ENCODE results near the gene ANXA2. TPM values are rescaled to one million over a fixed set of nuclear protein-coding genes. Genes with fewer than 3 reads are reported as not detected.

Gene ANXA2
- total RNA-seq, 1 experiment from 2014 or later, result 1,038 TPM

DNA sequence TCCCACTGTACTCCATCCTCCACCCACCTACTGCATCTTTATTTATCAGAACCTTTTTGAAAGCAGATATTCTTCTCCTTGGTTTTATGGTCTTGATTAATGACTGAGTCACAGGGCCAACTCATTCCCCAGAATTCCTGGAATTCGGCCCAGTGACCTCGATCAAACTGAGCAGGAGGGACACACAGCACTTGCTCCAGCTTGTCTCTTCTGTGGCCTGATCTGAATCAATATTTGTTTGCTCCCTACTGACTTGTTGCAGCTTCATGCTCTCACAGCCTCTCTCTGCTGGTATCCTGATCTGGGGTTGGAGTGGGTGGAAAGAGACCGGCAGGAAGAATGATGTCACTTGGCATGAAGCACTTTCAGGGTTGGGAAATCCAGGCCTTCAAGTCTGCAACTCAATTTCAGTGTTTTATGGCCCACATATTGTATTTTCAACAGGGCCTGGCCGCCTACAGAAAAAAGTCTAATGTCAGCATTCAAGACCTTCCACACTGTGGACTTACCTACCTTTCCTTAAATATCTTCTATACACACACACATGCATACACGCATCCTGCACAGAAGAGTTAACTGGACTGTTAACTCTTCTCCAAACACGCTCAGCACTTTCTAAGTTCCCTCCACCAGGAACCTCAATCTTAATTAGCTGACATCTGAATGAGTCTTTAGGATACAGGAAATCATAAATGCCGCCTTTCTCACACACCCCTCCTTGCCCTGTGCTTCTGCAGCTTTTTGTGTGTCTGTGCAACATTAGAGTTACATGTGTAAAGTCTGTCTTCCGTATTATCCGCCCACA is 4.6 kb downstream of the ANXA2 start:
- ChIA-PET CTCF (interaction anchor here (0.6 kb wide), 1 partner anchor 85 kb away, joined by 6 read pairs; no protein-coding TSS in a partner anchor), POLR2A (ENCODE audit: low non-redundant PET) (interaction anchor here (1.1 kb wide), 1 partner anchor 18 kb away, joined by 3 read pairs; no protein-coding TSS in a partner anchor)
- peak overlapping the region; percentile 94 for H3K27ac ChIP-seq (ENCODE audit: low read depth, low read length, poor library complexity, severe bottlenecking)
- H3K9me3 ChIP-seq (ENCODE audit: low read depth, low read length, poor library complexity, severe bottlenecking), result no peaks in the 10 kb centered on the region
- intact Hi-C loops (cut with micrococcal nuclease; ENCODE audit: unreplicated experiment), result no loop called here
- DNase-seq (ENCODE audit: low spot score), result peak; percentile 93
- H3K4me1 ChIP-seq (ENCODE audit: insufficient read depth, low read length, poor library complexity, severe bottlenecking), result peaks cover 78% of the 10 kb centered on the region
- peaks cover 20% of the 10 kb centered on the region for H3K36me3 ChIP-seq (ENCODE audit: insufficient read depth, low read length, poor library complexity, severe bottlenecking)
- H3K27me3 ChIP-seq (replicated peaks; ENCODE audit: insufficient read depth, low read depth, low read length, poor library complexity), result no peaks in the 10 kb centered on the region
- no peak for TF ChIP-seq CTCF (conservative IDR thresholded peaks at IDR 0.05; ENCODE audit: low read depth, low read length)
- no peak for TF ChIP-seq EZH2 (IDR thresholded peaks at IDR 0.05; ENCODE audit: borderline replicate concordance, low read depth, low read length, poor library complexity, severe bottlenecking)
- no TSS peak for BruUV-seq (replicated peaks)
- peak overlapping the region; percentile 17 for H3K4me3 ChIP-seq (ENCODE audit: low read depth, low read length, poor library complexity, severe bottlenecking)

DNA sequence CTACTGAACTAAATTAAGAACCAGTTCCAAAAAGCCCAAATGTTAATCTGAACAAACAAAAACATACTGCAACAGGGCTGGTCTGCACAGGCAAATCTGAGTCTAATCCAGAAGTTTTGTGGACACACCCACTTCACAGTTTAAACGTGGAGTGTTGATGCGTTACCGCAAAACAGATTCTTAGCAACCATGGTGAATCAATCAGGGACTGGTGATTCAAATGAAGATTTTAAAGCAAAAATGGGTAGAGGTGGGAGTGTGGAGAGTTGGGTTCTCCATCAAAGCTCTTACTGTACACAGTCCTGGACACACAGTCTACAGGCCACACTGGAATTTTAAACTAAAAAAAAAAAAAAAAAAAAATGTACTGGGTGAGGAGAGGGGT is 5.2 kb downstream of the ANXA2 start:
- DNase-seq (ENCODE audit: low spot score), result peak; percentile 76
- no peaks in the 10 kb centered on the region for H3K9me3 ChIP-seq (ENCODE audit: low read depth, low read length, poor library complexity, severe bottlenecking)
- ChIA-PET CTCF (interaction anchor here (0.6 kb wide), 1 partner anchor 86 kb away, joined by 6 read pairs; no protein-coding TSS in a partner anchor), POLR2A (ENCODE audit: low non-redundant PET) (interaction anchor here (1.1 kb wide), 1 partner anchor 18 kb away, joined by 3 read pairs; no protein-coding TSS in a partner anchor)
- H3K36me3 ChIP-seq (ENCODE audit: insufficient read depth, low read length, poor library complexity, severe bottlenecking), result peaks cover 20% of the 10 kb centered on the region
- H3K27me3 ChIP-seq (replicated peaks; ENCODE audit: insufficient read depth, low read depth, low read length, poor library complexity), result no peaks in the 10 kb centered on the region
- H3K4me1 ChIP-seq (ENCODE audit: insufficient read depth, low read length, poor library complexity, severe bottlenecking), result peaks cover 76% of the 10 kb centered on the region
- H3K27ac ChIP-seq (ENCODE audit: low read depth, low read length, poor library complexity, severe bottlenecking), result peak overlapping the region; percentile 94
- intact Hi-C loops (cut with micrococcal nuclease; ENCODE audit: unreplicated experiment), result no loop called here
- BruUV-seq (replicated peaks), result no TSS peak
- TF ChIP-seq EZH2 (IDR thresholded peaks at IDR 0.05; ENCODE audit: borderline replicate concordance, low read depth, low read length, poor library complexity, severe bottlenecking), result no peak
- TF ChIP-seq CTCF (conservative IDR thresholded peaks at IDR 0.05; ENCODE audit: low read depth, low read length), result no peak
- H3K4me3 ChIP-seq (ENCODE audit: low read depth, low read length, poor library complexity, severe bottlenecking), result peak overlapping the region; percentile 15

DNA sequence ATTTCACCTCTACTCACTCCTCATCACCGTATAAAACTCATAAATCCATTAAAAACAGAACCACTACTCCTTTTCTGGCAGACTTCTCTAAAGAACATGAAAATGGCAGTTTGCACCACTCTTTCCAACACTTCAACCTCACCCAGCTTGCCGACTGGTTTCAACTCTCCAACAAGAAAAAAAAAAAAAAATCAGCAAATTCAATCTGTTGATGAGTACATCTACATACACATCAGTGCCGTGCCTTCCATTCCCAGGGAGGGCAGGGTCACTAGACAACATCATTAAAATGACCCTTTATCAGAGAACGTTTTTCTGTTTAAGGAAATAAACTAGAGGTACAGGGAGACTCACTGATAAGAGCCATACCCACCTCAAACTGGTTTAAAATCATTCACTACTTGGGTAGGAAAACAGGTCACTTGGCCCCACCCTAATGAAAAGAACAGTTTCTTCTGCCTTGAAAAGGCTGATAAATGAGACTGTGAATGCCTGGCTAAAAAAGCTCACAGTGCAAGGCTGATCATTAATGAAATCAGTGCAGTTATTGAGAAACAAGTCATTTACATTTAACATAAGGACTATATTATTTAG is 6.0 kb downstream of the ANXA2 start:
- no peak for TF ChIP-seq EZH2 (IDR thresholded peaks at IDR 0.05; ENCODE audit: borderline replicate concordance, low read depth, low read length, poor library complexity, severe bottlenecking)
- H3K9me3 ChIP-seq (ENCODE audit: low read depth, low read length, poor library complexity, severe bottlenecking), result no peaks in the 10 kb centered on the region
- BruUV-seq (replicated peaks), result no TSS peak
- ChIA-PET CTCF (interaction anchor here (0.6 kb wide), 1 partner anchor 775 kb away, joined by 4 read pairs; no protein-coding TSS in a partner anchor), POLR2A (ENCODE audit: low non-redundant PET) (no interaction called here)
- intact Hi-C loops (cut with micrococcal nuclease; ENCODE audit: unreplicated experiment), result no loop called here
- peak overlapping the region; percentile 94 for H3K27ac ChIP-seq (ENCODE audit: low read depth, low read length, poor library complexity, severe bottlenecking)
- H3K27me3 ChIP-seq (replicated peaks; ENCODE audit: insufficient read depth, low read depth, low read length, poor library complexity), result no peaks in the 10 kb centered on the region
- peaks cover 20% of the 10 kb centered on the region for H3K36me3 ChIP-seq (ENCODE audit: insufficient read depth, low read length, poor library complexity, severe bottlenecking)
- DNase-seq (ENCODE audit: low spot score), result no peak
- H3K4me1 ChIP-seq (ENCODE audit: insufficient read depth, low read length, poor library complexity, severe bottlenecking), result peaks cover 79% of the 10 kb centered on the region
- peak overlapping the region; percentile 15 for H3K4me3 ChIP-seq (ENCODE audit: low read depth, low read length, poor library complexity, severe bottlenecking)

All from A673 (cell line).